Psoas muscle (tissue), 8 donors: ENCODE results near the gene GAPDHS. TPM values are rescaled to one million over a fixed set of nuclear protein-coding genes. Genes with fewer than 3 reads are reported as not detected.

ENCODE experiments used
- ATAC-seq, 4 donors: fragments of 200-7000 bp; cut with Tn5 transposase; one replicate each; pipeline ENCODE4 v1.9.1; 2020; ENCODE audit warnings: moderate library complexity in 3 of 4, mild to moderate bottlenecking in 2 of 4
- DNase-seq, 2 donors: peaks; one replicate each; pipeline ENCODE4 v3.0.0-alpha.2; 2020
- H3K27ac ChIP-seq: fragments of 200-600 bp; one replicate; pipeline ENCODE4 v1.8.0; 2022
- H3K27me3 ChIP-seq, 3 donors: fragments of 200-600 bp in 1 of 3; one replicate each; pipeline versions ENCODE4 v1.6.1 to v1.8.0; 2013 to 2022; ENCODE audit warnings: low read length in 2 of 3, mild to moderate bottlenecking in 2 of 3, moderate library complexity in 1 of 3; ENCODE audit not compliant: insufficient read depth in 3 of 3
- H3K36me3 ChIP-seq, 2 donors: fragments of 200-600 bp in 1 of 2; one replicate each; pipeline versions ENCODE4 v1.6.1 to v1.8.0; 2013 to 2022; ENCODE audit warnings: low read depth in 1 of 2, mild to moderate bottlenecking in 1 of 2, moderate library complexity in 1 of 2; ENCODE audit not compliant: insufficient read depth in 1 of 2
- H3K4me1 ChIP-seq: fragments of 200-600 bp; one replicate; pipeline ENCODE4 v1.8.0; 2022
- H3K4me3 ChIP-seq: fragments of 200-600 bp; one replicate; pipeline ENCODE4 v1.8.0; 2022; ENCODE audit warnings: mild to moderate bottlenecking
- H3K9me3 ChIP-seq: fragments of 200-600 bp; one replicate; pipeline ENCODE4 v1.8.0; 2022
- WGBS, 3 donors: extraction: QIAGEN DNeasy Blood & Tissue Kit; methylation state at CpG; one replicate each; pipeline versions ENCODE4 v1.1.6 to v1.1.7; 2013; 5-methylcytosine and 5-hydroxymethylcytosine counted together
- intact Hi-C, 2 donors: fragments of 100-400 bp; cut with DNase I; formaldehyde crosslinking; loops; one replicate each; pipeline versions ENCODE4 v1.11.0 to v1.14.2; 2022
- polyA plus RNA-seq, 3 donors: library from polyadenylated mRNA; stranded (reverse); fragments of 200-250 nt; gene quantifications; one replicate each; pipeline ENCODE4 v1.2.3, GENCODE V29; 2013
- total RNA-seq, 4 donors: library from RNA; stranded (reverse); fragmentation: NEBNext Ultra II Directional in 2 of 4; extraction: Animal tissue kit (Norgen Biotek cat#: 25700) in 2 of 4; gene quantifications; one replicate each; pipeline versions ENCODE4 v1.2.1 to v1.2.4, GENCODE V29; 2021 to 2023
- TF ChIP-seq, protein P1 (sequence below): fragments of 200-600 bp; IDR thresholded peaks from one replicate; pipeline ENCODE4 v1.8.0; 2022; ENCODE audit warnings: antibody characterized with exemption
- donor health status: healthy with polysubstance abuse.
- donor health status: DM: no; HTN: no; CAD: no; lungs with moderate emphysema.
- donor health status: Bipolar disorder and iron deficiency.
- donor health status: healthy.
- donor health status: DM: yes; HTN: yes; CAD: no.
- donor health status: DM: no; HTN: no; CAD: no.
- donor health status: DM: no; HTN: no; CAD: no.
- donor health status: DM: yes; HTN: yes; CAD: no.

GAPDHS gene
- total and polyA plus RNA-seq, 7 donors: not detected

DNA sequence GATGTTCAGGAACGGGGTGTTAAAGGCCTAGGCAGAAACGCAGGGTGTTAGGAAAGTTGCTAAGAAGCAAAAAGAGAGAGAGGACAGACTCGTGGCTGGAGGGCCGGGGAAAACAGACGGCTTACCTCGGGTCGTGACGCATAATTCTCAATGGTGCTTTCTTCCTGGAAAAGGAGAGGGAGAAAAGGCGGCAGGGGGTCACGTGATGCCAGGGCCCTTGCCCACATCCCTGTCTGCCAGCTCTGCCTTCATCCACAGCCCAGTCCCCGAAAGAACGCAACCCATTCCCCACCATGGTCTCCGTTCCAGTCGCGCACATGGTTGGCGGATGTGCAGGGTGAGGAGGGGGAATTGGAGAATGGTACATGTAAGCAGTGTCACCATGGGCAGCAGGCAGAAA, 44.6 kb upstream of the GAPDHS start:
- TF ChIP-seq, protein P1, sequence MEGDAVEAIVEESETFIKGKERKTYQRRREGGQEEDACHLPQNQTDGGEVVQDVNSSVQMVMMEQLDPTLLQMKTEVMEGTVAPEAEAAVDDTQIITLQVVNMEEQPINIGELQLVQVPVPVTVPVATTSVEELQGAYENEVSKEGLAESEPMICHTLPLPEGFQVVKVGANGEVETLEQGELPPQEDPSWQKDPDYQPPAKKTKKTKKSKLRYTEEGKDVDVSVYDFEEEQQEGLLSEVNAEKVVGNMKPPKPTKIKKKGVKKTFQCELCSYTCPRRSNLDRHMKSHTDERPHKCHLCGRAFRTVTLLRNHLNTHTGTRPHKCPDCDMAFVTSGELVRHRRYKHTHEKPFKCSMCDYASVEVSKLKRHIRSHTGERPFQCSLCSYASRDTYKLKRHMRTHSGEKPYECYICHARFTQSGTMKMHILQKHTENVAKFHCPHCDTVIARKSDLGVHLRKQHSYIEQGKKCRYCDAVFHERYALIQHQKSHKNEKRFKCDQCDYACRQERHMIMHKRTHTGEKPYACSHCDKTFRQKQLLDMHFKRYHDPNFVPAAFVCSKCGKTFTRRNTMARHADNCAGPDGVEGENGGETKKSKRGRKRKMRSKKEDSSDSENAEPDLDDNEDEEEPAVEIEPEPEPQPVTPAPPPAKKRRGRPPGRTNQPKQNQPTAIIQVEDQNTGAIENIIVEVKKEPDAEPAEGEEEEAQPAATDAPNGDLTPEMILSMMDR: no peak
- 64 to 81% (median 75%) methylated on average over 16 of the region's 16 CpGs for WGBS, 3 donors
- Histone ChIP-seq H3K9me3 (no peaks in the 10 kb centered on the region), H3K4me3 (no peak overlapping the region), H3K36me3 (no peaks in the 10 kb centered on the region), H3K27ac (no peak overlapping the region), H3K4me1 (no peaks in the 10 kb centered on the region), H3K27me3 (peaks cover 0 to 9% (median 0%) of the 10 kb centered on the region in 3 donors)
- intact Hi-C loops: no loop called here
- DNase-seq (no peak), ATAC-seq (no peak)

DNA sequence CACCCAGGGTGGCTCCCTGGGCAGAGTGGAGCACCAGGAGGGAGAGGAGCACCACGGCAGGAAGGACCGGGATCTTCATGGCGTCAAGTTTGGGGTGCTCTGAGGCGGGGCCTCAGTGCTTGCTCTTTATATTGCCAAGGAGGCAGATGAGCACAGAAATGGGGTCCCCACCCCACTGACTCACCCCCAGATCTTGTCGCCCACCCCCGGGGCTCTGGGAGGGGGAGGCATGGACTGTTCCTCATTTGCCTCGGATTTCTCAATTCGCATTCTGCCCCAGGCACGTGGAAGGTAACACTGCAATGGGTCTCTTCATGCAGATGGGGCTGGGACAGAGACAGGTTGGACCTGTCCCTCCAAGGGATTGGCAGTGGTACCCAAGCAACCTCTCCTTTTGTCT, 42.9 kb upstream of the GAPDHS start, which contains the start of gene KRTDAP:
Gene KRTDAP, minus strand, starts transcription at position 101 of the 400 bp plus-strand sequence. Its CDS starts 22 bp downstream, at position 79.
- TF ChIP-seq, protein P1: no peak
- DNase-seq: no peak
- Histone ChIP-seq H3K4me3 (no peak within 1 kb of the TSS), H3K4me1 (peaks cover 3% of the 10 kb centered on the region), H3K36me3 (no peaks in the 10 kb centered on the region), H3K27me3 (peaks cover 0 to 9% (median 0%) of the 10 kb centered on the region in 3 donors), H3K27ac (no peak within 1 kb of the TSS), H3K9me3 (no peaks in the 10 kb centered on the region)
- ATAC-seq: no peak
- intact Hi-C loops: loop anchor here (10.0 kb wide), 2 partner anchors 136 to 216 kb away; partner anchors contain the start of gene FFAR3 (in 1 of the 2)
- 75 to 84% (median 79%) methylated on average over 9 of the region's 9 CpGs for WGBS, 3 donors

GRCh38 chr19:35491836-35492360, 41.4 kb upstream of the GAPDHS start:
- Histone ChIP-seq H3K4me1 (peaks cover 3% of the 10 kb centered on the region), H3K9me3 (no peaks in the 10 kb centered on the region), H3K36me3 (no peaks in the 10 kb centered on the region), H3K27me3 (peaks cover 0 to 9% (median 0%) of the 10 kb centered on the region in 3 donors), H3K27ac (no peak overlapping the region), H3K4me3 (no peak overlapping the region)
- 79 to 90% (median 82%) methylated on average over 8 to 9 of the region's 9 CpGs for WGBS, 3 donors
- no peak for DNase-seq
- TF ChIP-seq, protein P1: no peak
- no peak for ATAC-seq
- intact Hi-C loops: loop anchor here (10.0 kb wide), 2 partner anchors 137 to 217 kb away; partner anchors contain the start of gene FFAR3 (in 1 of the 2)

DNA sequence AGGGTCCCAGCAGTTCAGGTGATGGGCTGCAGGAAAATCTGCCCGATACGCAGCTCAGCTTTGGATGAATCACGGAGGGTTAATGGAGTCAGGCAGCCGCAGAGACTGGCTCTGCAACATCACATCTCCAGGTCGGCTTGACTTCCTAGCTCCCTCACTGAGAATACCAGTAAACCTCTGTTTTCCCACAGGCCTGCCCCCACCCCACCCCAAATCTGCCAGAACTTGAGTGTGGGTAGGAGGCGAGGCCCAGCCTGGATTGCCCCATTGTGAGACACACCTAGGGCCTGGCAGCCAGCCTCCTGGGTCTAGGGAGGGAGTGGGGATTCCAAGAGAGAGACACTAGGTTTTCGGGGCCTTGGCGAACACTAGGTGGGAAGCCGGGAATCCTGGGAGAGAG, 39.3 kb upstream of the GAPDHS start:
- Histone ChIP-seq H3K27me3 (peaks cover 0 to 6% (median 0%) of the 10 kb centered on the region in 3 donors), H3K9me3 (no peaks in the 10 kb centered on the region), H3K4me3 (no peak overlapping the region), H3K4me1 (peaks cover 3% of the 10 kb centered on the region), H3K36me3 (no peaks in the 10 kb centered on the region), H3K27ac (no peak overlapping the region)
- intact Hi-C loops: loop anchor here (2.0 to 10.0 kb wide), 3 partner anchors 139 to 219 kb away; partner anchors contain the start of gene FFAR3 (in 1 of the 2)
- TF ChIP-seq, protein P1: no peak
- 79 to 86% (median 80%) methylated on average over 9 of the region's 9 CpGs for WGBS, 3 donors
- DNase-seq: no peak
- ATAC-seq: no peak
